GM18505 (cell line): ENCODE measurements around the gene CKAP4.

Source experiments
- ATAC-seq: cut with Tn5 transposase; IDR thresholded peaks from one replicate; pipeline ENCODE4 v1.9.1; 2021; ENCODE audit not compliant: unreplicated experiment
- POLR2A ChIP-seq: IDR thresholded peaks from 4 replicates; pipeline ENCODE4 v1.6.1; 2011; ENCODE audit warnings: borderline replicate concordance; ENCODE audit not compliant: insufficient read depth, insufficient read length; ENCODE audit errors: extremely low read depth

The CKAP4 gene

GRCh38 chr12:106224355-106224706, 23.5 kb downstream of the CKAP4 start:
- no peak for TF ChIP-seq POLR2A
- ATAC-seq: no peak

- TF ChIP-seq POLR2A: no peak
- no peak for ATAC-seq
These were observed 24.1 kb downstream of the CKAP4 start for GRCh38 chr12:106223485-106224354.

- ATAC-seq: no peak
- no peak for TF ChIP-seq POLR2A
These were observed 27.3 kb downstream of the CKAP4 start for GRCh38 chr12:106220536-106220935.

DNA sequence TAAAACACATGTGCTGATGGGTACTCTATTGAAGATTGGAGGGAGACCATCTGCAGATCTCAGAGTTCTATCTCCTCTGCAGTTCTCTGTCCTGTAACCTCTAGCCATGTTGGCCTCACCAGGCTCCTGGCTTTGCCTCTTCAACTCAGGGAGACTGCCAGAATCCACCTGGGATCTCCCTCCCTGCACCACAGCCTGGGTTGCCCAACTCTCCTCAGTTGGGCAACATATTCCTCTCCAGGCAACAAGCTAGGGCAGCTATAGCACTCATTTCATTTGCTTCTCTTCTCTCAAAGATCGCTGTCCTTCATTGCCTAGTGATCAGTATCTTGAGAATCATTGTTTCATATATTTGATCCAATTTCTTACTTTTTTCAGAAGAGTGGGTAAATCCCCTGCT, 28.8 kb downstream of the CKAP4 start:
- no peak for TF ChIP-seq POLR2A
- ATAC-seq: no peak

GRCh38 chr12:106217706-106218105, 30.1 kb downstream of the CKAP4 start:
- ATAC-seq: no peak

DNA sequence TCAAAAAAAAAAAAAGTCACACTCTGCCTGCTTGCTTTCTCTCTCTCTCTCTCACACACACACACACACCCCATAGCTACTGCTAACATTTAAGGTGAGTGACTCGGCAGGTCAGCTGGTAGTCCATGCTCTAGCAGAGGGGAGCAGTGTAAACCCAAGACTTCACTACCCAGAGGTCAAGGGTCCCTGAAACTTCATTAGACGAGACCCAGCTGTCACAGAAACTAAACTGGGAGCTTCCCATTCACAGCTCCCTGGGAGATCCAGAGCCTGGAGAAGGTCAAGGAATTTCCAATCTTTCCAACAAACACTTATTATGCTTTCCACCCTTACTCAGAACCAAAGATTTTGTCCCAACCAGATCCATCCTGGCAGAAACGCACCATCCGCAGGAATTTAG, 33.2 kb downstream of the CKAP4 start:
- ATAC-seq: no peak
- TF ChIP-seq POLR2A: no peak

More at GRCh38 chr12:106217706-106218105, 30.1 kb downstream of the CKAP4 start:
- TF ChIP-seq POLR2A: no peak

DNA sequence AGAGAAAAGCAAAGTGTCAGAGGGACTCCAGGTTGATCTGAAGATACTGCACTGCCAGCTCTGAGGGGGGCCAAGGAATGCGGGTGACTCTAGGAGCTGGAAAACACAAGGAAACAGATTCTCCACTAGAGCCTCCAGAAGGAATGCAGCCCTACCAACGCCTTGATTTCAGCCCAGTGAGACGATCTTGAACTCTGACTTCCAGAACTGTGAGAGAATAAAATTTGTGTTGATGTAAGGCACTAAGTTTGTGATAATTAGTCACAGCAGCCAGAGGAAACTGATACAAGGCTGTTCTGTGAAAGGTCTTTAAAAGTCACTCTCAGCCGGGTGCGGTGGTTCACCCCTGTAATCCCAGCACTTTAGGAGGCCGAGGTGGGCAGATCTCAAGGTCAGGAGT, 34.2 kb downstream of the CKAP4 start:
- ATAC-seq: no peak
- no peak for TF ChIP-seq POLR2A

- ATAC-seq: no peak
- no peak for TF ChIP-seq POLR2A
These were observed 35.8 kb downstream of the CKAP4 start for GRCh38 chr12:106211973-106212372.

DNA sequence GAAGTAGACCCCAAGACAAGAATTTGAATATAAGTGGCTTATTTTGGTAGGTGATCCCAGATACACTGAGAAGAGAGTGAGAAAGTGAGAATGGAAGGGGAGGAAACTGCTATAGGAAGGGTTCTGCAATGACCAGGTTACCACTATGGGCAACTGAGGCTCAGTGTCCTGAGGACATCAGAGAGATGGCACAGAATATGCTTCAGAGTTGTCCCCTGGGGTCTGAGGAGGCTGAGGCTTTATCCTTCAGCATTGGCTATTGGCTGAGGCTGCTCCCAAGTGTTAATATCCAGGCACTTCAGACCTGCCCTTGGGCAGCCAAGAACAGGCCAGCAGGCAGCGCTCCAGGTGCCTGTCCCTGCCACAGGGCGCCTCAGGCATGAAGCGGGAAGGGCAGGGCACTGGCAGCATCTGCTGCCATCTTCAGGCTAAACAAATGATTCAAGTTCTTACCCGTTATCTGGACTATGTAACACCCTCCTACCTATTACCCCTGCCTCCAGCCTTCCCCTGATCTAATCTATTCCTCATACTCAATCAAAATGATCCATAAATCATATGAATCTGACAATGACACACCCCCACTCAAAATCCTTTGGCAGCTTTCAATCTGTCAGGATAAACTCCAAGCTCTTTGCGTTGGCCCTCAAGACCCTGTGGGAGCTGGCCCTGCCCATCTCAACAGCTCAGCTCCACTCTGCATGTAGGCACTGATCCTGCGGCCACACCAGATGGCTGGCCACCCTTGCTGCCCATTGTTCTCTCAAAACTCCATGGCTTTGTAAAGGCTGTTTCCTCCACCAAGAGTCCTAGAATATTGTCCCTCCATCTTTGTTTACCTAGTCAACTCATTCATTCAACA, 42.4 kb downstream of the CKAP4 start:
- no peak for TF ChIP-seq POLR2A
- ATAC-seq: no peak

DNA sequence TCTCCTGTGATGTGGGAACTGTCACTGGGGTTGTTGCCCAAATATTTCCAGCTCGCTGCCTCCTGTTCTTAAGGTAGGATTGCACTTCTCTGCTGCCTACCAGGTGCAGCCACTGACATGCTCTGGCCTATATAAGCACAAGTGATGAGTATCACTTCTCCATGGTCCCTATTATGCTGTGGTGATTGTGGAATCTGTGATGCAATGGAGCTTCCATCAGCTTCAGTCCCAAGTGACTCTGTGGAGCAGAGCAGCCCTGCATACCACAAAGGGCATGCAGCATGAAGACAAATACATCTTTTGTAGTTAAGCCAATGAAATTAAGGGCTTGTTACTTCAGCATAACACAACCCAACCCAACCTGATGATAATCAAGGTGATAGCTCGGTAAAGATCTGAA, 43.5 kb downstream of the CKAP4 start:
- no peak for TF ChIP-seq POLR2A

GRCh38 chr12:106197906-106198623, 49.8 kb downstream of the CKAP4 start:
- no peak for TF ChIP-seq POLR2A

More for the DNA sequence above, 43.5 kb downstream of the CKAP4 start:
- no peak for ATAC-seq

GRCh38 chr12:106195621-106196027, 52.2 kb downstream of the CKAP4 start:
- TF ChIP-seq POLR2A: no peak
- ATAC-seq: no peak

More at GRCh38 chr12:106197906-106198623, 49.8 kb downstream of the CKAP4 start:
- ATAC-seq: no peak

- TF ChIP-seq POLR2A: no peak
- no peak for ATAC-seq
These were observed 53.5 kb downstream of the CKAP4 start for GRCh38 chr12:106194351-106194750.
